H1 (cell line): Measurements from ENCODE around the gene MINDY3. TPM values are rescaled to one million over a fixed set of nuclear protein-coding genes. Genes with fewer than 3 reads are reported as not detected.

ENCODE experiments used
- CBX5 ChIP-seq: fragments of 300-800, 300-1000 bp; sonication (generic); IDR thresholded peaks from 2 replicates; pipeline ENCODE4 v1.7.1; 2016; ENCODE audit warnings: antibody characterized with exemption, low read length, low read depth
- EP300 ChIP-seq, 2 experiments: IDR thresholded peaks; 1 replicate in 1 of 2; 2 replicates in 1 of 2; pipeline ENCODE4 v1.6.1; 2011 to 2012; ENCODE audit warnings: low read depth in 2 of 2, low read length in 2 of 2, mild to moderate bottlenecking in 2 of 2, borderline replicate concordance in 1 of 2, inconsistent platforms in 1 of 2, moderate library complexity in 1 of 2
- HDAC2 ChIP-seq, 2 experiments: fragments of 300-600 bp in 1 of 2; sonication (generic) in 1 of 2; IDR thresholded peaks; 2 replicates each; pipeline ENCODE4 v1.6.1; 2011 to 2012; ENCODE audit warnings: low read depth in 2 of 2, low read length in 2 of 2, mild to moderate bottlenecking in 2 of 2, moderate library complexity in 2 of 2, borderline replicate concordance in 1 of 2, inconsistent platforms in 1 of 2
- TAF1 ChIP-seq: IDR thresholded peaks from 2 replicates; pipeline ENCODE4 v1.6.1; 2011; ENCODE audit warnings: mild to moderate bottlenecking, low read depth, low read length
- TBP ChIP-seq: IDR thresholded peaks from 2 replicates; pipeline ENCODE4 v1.6.1; 2011; ENCODE audit warnings: low read depth, low read length, improper control_type of control experiment
- TCF12 ChIP-seq: IDR thresholded peaks from 2 replicates; pipeline ENCODE4 v1.6.1; 2011; ENCODE audit warnings: low read depth, mild to moderate bottlenecking, low read length
- polyA plus RNA-seq, 7 experiments: library from polyadenylated mRNA; depleted of rRNA in 3 of 7; stranded (reverse) in 5 of 7; unstranded in 2 of 7; fragments of >200 nt in 5 of 7; fragments of 200-250 nt in 2 of 7; gene quantifications; 1 replicate in 5 of 7; 2 replicates in 1 of 7; 4 replicates in 1 of 7; pipeline versions ENCODE4 v1.2.1 to v1.2.3, GENCODE V29; 2011 to 2013; ENCODE audit warnings: missing spikeins in 2 of 7, mixed read lengths in 2 of 7
- total RNA-seq: library from RNA; stranded (reverse); fragmentation: NEBNext Ultra II Directional; extraction: Animal tissue kit (Norgen Biotek cat#: 25700); gene quantifications from 2 replicates; pipeline ENCODE4 v1.2.1, GENCODE V29; 2021
- TF ChIP-seq, protein P1 (sequence below): fragments of 300-600 bp; sonication (generic); IDR thresholded peaks from 2 replicates; pipeline ENCODE4 v1.7.1; 2012; ENCODE audit warnings: low read length, moderate library complexity, mild to moderate bottlenecking, inconsistent platforms; ENCODE audit not compliant: insufficient replicate concordance
- TF ChIP-seq, protein P2 (sequence below), 3 experiments: IDR thresholded peaks; 1 replicate in 2 of 3; 2 replicates in 1 of 3; pipeline versions ENCODE4 v1.5.1 to v1.6.1; 2011; ENCODE audit warnings: low read length in 3 of 3, mild to moderate bottlenecking in 3 of 3, inconsistent platforms in 2 of 3, low read depth in 1 of 3, moderate library complexity in 1 of 3; ENCODE audit not compliant: insufficient read depth in 1 of 3; ENCODE audit errors: control extremely low read depth in 1 of 3

Gene MINDY3
- total and polyA plus RNA-seq, 2 of the 8 experiments (the other 6 are each of a cell fraction or from before 2014, with no cell fraction given): 4.6 to 13.6 TPM

DNA sequence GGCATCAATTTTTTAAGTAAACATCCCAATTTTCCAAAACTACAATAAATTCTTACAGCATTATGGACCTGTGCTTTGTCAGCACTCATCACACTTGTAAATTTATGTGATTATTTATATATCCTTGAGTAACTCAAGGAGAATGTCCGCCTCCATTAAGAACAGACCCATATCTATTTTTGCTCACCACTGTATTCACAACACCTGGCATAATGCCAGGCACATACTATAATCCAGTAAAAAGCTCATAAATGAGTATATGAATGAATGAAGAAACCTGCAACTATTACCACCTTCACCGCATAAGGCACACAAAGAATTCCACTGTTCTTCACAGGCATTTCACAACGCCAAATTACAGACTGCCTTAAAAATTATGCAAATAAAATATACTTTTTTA, 46.9 kb downstream of the MINDY3 start (continued):
- no peak for TF ChIP-seq EP300 (IDR thresholded peaks at IDR 0.05; ENCODE audit: borderline replicate concordance in 1 of 2, low read depth in 2 of 2, low read length in 2 of 2)
- TF ChIP-seq HDAC2 (IDR thresholded peaks at IDR 0.05; ENCODE audit: borderline replicate concordance in 1 of 2, low read depth in 2 of 2, low read length in 2 of 2): no peak
- TF ChIP-seq, protein P1, sequence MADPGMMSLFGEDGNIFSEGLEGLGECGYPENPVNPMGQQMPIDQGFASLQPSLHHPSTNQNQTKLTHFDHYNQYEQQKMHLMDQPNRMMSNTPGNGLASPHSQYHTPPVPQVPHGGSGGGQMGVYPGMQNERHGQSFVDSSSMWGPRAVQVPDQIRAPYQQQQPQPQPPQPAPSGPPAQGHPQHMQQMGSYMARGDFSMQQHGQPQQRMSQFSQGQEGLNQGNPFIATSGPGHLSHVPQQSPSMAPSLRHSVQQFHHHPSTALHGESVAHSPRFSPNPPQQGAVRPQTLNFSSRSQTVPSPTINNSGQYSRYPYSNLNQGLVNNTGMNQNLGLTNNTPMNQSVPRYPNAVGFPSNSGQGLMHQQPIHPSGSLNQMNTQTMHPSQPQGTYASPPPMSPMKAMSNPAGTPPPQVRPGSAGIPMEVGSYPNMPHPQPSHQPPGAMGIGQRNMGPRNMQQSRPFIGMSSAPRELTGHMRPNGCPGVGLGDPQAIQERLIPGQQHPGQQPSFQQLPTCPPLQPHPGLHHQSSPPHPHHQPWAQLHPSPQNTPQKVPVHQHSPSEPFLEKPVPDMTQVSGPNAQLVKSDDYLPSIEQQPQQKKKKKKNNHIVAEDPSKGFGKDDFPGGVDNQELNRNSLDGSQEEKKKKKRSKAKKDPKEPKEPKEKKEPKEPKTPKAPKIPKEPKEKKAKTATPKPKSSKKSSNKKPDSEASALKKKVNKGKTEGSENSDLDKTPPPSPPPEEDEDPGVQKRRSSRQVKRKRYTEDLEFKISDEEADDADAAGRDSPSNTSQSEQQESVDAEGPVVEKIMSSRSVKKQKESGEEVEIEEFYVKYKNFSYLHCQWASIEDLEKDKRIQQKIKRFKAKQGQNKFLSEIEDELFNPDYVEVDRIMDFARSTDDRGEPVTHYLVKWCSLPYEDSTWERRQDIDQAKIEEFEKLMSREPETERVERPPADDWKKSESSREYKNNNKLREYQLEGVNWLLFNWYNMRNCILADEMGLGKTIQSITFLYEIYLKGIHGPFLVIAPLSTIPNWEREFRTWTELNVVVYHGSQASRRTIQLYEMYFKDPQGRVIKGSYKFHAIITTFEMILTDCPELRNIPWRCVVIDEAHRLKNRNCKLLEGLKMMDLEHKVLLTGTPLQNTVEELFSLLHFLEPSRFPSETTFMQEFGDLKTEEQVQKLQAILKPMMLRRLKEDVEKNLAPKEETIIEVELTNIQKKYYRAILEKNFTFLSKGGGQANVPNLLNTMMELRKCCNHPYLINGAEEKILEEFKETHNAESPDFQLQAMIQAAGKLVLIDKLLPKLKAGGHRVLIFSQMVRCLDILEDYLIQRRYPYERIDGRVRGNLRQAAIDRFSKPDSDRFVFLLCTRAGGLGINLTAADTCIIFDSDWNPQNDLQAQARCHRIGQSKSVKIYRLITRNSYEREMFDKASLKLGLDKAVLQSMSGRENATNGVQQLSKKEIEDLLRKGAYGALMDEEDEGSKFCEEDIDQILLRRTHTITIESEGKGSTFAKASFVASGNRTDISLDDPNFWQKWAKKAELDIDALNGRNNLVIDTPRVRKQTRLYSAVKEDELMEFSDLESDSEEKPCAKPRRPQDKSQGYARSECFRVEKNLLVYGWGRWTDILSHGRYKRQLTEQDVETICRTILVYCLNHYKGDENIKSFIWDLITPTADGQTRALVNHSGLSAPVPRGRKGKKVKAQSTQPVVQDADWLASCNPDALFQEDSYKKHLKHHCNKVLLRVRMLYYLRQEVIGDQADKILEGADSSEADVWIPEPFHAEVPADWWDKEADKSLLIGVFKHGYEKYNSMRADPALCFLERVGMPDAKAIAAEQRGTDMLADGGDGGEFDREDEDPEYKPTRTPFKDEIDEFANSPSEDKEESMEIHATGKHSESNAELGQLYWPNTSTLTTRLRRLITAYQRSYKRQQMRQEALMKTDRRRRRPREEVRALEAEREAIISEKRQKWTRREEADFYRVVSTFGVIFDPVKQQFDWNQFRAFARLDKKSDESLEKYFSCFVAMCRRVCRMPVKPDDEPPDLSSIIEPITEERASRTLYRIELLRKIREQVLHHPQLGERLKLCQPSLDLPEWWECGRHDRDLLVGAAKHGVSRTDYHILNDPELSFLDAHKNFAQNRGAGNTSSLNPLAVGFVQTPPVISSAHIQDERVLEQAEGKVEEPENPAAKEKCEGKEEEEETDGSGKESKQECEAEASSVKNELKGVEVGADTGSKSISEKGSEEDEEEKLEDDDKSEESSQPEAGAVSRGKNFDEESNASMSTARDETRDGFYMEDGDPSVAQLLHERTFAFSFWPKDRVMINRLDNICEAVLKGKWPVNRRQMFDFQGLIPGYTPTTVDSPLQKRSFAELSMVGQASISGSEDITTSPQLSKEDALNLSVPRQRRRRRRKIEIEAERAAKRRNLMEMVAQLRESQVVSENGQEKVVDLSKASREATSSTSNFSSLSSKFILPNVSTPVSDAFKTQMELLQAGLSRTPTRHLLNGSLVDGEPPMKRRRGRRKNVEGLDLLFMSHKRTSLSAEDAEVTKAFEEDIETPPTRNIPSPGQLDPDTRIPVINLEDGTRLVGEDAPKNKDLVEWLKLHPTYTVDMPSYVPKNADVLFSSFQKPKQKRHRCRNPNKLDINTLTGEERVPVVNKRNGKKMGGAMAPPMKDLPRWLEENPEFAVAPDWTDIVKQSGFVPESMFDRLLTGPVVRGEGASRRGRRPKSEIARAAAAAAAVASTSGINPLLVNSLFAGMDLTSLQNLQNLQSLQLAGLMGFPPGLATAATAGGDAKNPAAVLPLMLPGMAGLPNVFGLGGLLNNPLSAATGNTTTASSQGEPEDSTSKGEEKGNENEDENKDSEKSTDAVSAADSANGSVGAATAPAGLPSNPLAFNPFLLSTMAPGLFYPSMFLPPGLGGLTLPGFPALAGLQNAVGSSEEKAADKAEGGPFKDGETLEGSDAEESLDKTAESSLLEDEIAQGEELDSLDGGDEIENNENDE: no peak
- TF ChIP-seq TBP: no peak
- TF ChIP-seq CBX5: no peak
- TF ChIP-seq, protein P2, sequence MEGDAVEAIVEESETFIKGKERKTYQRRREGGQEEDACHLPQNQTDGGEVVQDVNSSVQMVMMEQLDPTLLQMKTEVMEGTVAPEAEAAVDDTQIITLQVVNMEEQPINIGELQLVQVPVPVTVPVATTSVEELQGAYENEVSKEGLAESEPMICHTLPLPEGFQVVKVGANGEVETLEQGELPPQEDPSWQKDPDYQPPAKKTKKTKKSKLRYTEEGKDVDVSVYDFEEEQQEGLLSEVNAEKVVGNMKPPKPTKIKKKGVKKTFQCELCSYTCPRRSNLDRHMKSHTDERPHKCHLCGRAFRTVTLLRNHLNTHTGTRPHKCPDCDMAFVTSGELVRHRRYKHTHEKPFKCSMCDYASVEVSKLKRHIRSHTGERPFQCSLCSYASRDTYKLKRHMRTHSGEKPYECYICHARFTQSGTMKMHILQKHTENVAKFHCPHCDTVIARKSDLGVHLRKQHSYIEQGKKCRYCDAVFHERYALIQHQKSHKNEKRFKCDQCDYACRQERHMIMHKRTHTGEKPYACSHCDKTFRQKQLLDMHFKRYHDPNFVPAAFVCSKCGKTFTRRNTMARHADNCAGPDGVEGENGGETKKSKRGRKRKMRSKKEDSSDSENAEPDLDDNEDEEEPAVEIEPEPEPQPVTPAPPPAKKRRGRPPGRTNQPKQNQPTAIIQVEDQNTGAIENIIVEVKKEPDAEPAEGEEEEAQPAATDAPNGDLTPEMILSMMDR (IDR thresholded peaks at IDR 0.05; ENCODE audit: control extremely low read depth in 1 of 3, insufficient read depth in 1 of 3, low read depth in 1 of 3, low read length in 3 of 3): no peak
- TF ChIP-seq TCF12: no peak
- TF ChIP-seq TAF1: no peak
